NCI-H82 (cell line): ENCODE measurements around the gene CETN3.

ENCODE experiments used
- DNase-seq: peaks from one replicate; lab custom pipeline; 2025; lab: John Stamatoyannopoulos, UW

CETN3 gene

GRCh38 chr5:90409318-90410177 is at the start of gene CETN3:
Gene CETN3 (minus strand): TSS chr5:90409756. CDS start chr5:90409661, 95 bp downstream.
- peak; percentile 99 for DNase-seq

GRCh38 chr5:90446961-90447360 is 37.4 kb upstream of the CETN3 start:
- DNase-seq = no peak

GRCh38 chr5:90440644-90441043 is 31.1 kb upstream of the CETN3 start:
- DNase-seq = no peak

GRCh38 chr5:90438100-90438499 is 28.5 kb upstream of the CETN3 start:
- DNase-seq = no peak

DNA sequence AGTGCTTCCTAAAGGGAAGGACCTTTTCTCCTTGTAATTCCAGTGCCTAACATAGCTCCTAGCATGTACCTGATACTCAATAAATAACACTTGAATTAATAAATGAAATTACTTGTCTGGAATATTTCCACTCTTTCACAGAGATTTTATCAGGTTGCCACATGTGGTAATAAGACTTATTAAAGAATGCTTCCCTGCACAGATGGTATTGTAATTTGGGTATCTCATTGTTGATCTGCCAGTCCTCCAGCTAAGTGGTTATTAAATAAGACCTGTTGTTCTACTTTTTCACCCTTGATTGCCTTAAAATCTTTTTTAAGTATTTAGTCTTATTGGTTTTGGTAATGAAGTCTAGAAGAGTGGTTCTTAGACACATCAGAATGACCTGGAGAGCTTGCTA is 28.1 kb upstream of the CETN3 start:
- DNase-seq = no peak

DNA sequence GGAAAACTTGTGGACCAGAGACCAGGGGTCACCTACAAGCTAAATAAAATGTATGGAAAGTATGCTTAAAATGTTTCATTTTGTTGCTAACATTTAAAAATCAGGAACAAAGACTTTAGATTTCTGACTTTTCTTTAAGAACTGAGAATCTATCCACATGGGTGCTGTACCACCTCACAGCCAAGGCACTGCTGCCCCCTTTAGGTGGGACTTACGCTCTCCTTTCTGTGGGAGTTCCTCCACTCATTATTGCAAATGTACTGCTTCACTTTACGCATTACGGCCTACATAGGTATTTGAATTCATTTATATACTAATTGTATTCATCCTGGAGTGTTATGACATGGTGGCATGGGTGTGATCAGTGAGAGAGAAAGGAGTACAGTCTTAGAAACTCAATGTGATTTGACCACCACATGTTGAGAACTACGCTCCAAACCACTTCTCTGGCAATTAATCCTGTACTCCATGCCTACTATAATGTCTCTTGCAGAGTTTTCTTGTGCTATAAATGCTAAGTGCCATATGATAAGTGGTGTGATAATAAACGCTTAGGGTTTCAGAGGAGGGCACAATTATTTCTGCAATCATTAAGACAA is 24.7 kb upstream of the CETN3 start:
- DNase-seq = peak; percentile 53

- no peak for DNase-seq
Measured at GRCh38 chr5:90424245-90424644, 14.7 kb upstream of the CETN3 start.

DNA sequence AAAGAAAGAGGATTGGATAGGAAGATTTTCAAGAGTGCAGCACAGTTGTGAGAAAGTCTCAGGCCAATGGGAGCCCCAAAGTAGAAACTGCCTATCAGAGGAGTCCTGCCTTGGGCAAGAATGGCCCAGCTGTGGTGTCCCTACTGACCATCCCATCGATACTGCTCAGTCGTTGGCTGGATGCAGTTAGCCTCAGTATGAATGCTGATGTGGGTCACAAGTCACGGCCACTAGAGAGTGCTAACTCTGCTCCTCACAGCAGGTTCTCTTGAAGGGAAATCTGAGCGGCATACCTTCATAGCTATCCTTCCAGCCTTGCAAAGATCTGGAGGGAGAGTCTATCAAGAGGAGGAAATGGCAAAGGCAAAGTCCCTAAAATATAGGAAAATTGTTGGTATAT is 11.6 kb upstream of the CETN3 start:
- peak; percentile 49 for DNase-seq

- no peak for DNase-seq
Measured at GRCh38 chr5:90418214-90418613, 8.7 kb upstream of the CETN3 start.

DNA sequence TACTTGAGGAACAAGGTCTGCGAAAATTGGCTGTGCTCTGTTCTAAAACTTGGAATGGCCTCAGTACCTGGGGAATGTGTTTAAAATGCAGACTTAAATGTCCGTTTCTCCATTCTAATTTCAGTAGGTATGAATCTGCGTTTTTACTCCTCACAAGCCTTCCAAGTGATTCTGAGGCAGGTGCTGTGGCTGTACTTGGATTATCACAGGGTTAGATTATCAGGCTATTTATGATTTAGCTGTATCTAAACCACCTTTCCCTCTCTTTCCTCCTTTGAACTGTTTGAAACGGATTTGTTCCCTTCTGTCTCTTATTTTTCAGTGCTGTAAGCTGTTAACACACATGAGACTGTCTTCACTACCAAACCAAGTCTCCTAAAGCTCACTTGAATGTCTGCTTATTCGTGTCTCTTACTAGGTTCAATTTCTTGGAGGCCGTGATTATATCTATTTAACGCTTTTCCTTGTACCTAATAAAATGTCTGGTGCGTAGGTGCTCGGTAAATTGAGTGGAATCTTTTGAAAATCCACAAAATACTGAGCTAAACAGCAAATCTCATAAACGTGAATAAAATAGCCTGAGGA is 714 bp upstream of the CETN3 start:
- DNase-seq = peak; percentile 65

DNA sequence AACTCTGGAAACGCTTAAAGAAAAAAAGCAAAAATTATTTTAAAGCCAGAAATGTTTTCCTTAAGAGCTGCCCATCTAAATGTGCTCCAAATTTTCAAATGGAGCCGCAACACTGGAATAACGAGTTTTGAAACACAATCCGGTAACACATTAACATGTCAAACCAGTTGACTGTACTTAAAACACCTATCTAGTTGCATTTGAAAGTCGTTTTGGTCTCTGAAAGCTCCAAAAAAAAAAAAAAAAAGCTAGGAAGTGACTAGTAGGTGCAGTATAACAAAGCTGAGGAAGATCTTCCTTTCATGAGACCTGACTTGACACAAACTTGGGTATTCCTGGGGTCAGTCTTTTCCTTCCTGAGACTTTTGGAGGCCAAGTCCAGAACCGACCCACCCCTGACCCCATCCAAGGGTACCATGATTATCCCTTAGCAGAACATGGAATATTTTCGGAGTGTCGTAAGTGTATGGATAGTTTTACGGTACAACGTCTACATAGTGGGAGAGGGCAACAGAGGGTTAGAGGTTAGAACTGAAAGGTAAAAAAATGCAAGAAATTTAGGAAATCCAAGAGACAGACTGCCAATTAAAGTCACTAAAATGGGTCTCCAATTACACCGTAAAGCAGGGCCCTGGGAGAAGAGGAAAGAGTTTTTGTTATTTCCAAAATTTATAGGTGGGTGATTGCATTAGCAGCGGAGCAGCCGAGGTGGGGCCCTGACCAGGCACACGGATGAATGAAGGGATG is 812 bp downstream of the CETN3 start:
- DNase-seq = peak; percentile 55

DNA sequence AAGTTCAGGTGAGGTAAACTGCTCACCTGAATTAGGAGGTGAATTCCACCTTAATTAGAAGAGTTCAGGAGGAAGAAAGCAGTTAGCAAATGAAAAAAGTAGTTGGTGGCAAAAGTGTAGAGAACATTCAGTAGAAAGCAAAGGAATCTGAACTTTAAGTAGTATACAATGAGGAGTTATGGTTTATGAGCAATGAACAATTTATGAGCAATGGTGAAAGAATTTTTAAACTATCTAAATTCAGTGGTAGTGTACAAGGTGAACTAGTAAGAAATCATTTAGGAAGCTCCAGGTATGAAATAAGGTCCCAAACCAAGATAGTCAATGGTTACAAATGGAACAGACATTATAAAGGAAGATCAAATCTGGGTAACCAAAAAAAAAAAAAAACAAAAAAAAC is 3.1 kb downstream of the CETN3 start:
- DNase-seq = no peak

GRCh38 chr5:90402521-90403255 is 6.9 kb downstream of the CETN3 start:
- DNase-seq = no peak

- DNase-seq = no peak
Measured at GRCh38 chr5:90399251-90399650, 10.3 kb downstream of the CETN3 start.

GRCh38 chr5:90398726-90399125 is 10.8 kb downstream of the CETN3 start:
- DNase-seq = no peak

DNA sequence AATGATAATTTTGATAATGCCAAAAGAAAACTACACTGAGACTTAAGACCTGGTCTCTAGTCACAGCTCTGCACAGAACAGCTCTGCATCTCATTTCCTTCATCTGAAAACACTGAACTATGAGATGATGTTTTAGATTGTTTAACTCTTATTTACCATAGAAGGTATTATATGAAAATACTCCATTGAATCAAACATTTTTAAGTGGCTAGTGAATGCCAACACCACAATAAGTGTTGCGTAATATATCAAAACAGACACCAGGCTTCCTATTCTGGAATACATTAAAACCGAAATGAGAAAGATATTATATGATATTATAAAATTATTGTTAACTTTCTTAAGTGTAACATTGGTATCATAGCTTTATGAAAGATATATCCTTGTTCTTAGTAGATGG is 14.6 kb downstream of the CETN3 start:
- no peak for DNase-seq

DNA sequence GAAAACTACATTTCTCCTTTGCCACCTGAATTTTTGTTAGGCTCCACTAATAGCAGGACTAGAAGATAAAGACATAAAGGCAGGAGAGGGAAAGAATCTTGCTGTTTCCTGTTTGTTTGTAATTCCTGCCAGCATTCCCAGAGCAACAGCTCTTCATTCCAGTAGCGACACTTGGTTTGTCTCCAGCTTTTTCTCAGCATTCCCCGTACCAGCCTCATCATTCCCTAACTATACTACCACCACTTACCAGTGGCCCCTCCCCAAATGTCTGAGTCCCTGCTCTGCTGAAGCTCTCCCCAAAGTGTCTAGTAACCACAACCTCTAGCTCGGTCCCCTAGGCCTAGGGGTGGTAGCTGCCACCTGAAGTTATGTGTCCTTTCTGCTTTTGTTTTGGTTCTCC is 18.6 kb downstream of the CETN3 start:
- no peak for DNase-seq

GRCh38 chr5:90390326-90390725 is 19.2 kb downstream of the CETN3 start:
- no peak for DNase-seq

DNA sequence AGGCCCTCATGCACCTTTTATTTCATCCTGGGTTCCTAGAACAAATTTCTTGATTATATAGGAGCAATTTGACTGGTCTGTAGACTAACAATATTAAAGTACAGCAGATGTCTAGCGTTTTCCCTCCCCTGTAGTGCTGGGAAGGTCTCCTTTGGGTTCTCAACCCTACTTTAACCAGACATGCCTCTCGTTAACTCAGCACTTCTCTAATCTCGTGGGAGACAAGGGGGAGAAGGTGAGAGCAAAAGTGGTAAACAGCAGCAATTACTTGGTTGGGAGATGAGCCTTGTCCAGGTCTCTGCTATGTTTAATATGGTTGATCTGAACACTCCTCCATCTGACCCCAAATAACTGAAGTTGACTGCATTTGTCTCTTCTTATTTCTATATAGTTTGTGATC is 22.0 kb downstream of the CETN3 start:
- DNase-seq = peak; percentile 9

DNA sequence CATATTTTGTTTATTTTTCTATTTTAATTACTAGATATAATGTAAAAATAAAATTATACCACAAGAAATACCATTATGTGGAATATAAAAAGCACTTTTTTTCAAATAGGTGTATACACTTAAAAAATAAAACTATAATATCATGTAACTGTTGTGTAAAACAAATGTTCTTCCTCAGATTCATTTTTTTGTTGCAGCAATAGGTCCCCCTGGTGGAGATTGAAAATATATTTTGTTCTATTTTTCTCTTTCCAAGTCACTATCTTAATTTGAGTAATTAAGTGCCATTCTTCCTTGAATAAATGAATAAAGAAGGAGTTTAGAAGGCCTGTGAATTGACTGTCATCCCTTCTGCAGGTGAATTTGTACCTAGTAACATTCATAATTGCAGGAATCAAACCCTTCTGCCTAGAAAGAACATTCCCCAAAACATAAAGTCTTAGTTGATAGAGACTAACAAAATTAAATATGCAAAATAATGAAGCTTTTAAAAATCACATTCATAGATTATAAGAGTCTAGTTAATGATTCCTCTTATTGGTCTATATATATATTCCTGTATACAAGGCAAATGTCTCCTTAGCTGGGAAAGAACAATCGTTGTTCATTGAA is 23.4 kb downstream of the CETN3 start:
- peak; percentile 25 for DNase-seq

GRCh38 chr5:90384389-90384788 is 25.2 kb downstream of the CETN3 start:
- DNase-seq = no peak
